ENCODE measurements around the gene KLK2. TPM values are rescaled to one million over a fixed set of nuclear protein-coding genes. Genes with fewer than 3 reads are reported as not detected.

The KLK2 gene
- total and polyA plus RNA-seq, 2 of the 8 experiments (the other 6 are each of a cell fraction or from before 2014, with no cell fraction given), result 0.20 TPM; not detected in 1

- no peak for TF ChIP-seq CHD7 (IDR thresholded peaks at IDR 0.05; ENCODE audit: insufficient replicate concordance, low read length)
Observed at GRCh38 chr19:50826492-50827240, 46.6 kb upstream of the KLK2 start (continued).
